Endometrial microvascular endothelial cells (primary cell): ENCODE measurements around the gene LMO4. TPM values are rescaled to one million over a fixed set of nuclear protein-coding genes. Genes with fewer than 3 reads are reported as not detected.

Source experiments
- in situ Hi-C: cut with HindIII; loops from 2 replicates; pipeline ENCODE4 v1.10.0; 2017; ENCODE audit warnings: low sequenced_read_pairs, low pct_unique_long_range_greater_than_20kb; ENCODE audit errors: inconsistent ontology term
- total RNA-seq: library from RNA; depleted of rRNA; stranded (reverse); fragments of >200 nt; gene quantifications from one replicate; pipeline ENCODE4 v1.2.3, GENCODE V29; 2015; ENCODE audit errors: inconsistent ontology term

LMO4 gene
- total RNA-seq, 1 donor from 2014 or later, result 33.4 TPM

GRCh38 chr1:87393445-87394085 lies 64.9 kb downstream of the LMO4 start:
- in situ Hi-C loops, result no loop called here

GRCh38 chr1:87394513-87394912 lies 65.8 kb downstream of the LMO4 start:
- in situ Hi-C loops, result no loop called here

- in situ Hi-C loops, result no loop called here
Measured at GRCh38 chr1:87394982-87395381, 66.3 kb downstream of the LMO4 start.
